Skeletal muscle tissue (tissue), 4 donors: ENCODE results near the gene ARGFX. TPM values are rescaled to one million over a fixed set of nuclear protein-coding genes. Genes with fewer than 3 reads are reported as not detected.

Experiments used
- H3K27ac ChIP-seq: one replicate; pipeline ENCODE4 v1.7.0; 2013; ENCODE audit warnings: mild to moderate bottlenecking, low read depth, low read length, inconsistent platforms
- H3K27me3 ChIP-seq, 3 donors: one replicate each; pipeline ENCODE4 v1.7.0; 2013; ENCODE audit warnings: low read length in 3 of 3; ENCODE audit not compliant: control insufficient read depth in 3 of 3, insufficient read depth in 3 of 3
- H3K36me3 ChIP-seq, 3 donors: one replicate each; pipeline ENCODE4 v1.7.0; 2013; ENCODE audit warnings: low read length in 3 of 3; ENCODE audit not compliant: control insufficient read depth in 3 of 3, insufficient read depth in 3 of 3
- H3K4me1 ChIP-seq, 3 donors: one replicate each; pipeline ENCODE4 v1.7.0; 2013; ENCODE audit warnings: low read length in 3 of 3, mild to moderate bottlenecking in 3 of 3; ENCODE audit not compliant: control insufficient read depth in 3 of 3, insufficient read depth in 3 of 3
- H3K4me3 ChIP-seq, 3 donors: one replicate each; pipeline ENCODE4 v1.7.0; 2013; ENCODE audit warnings: low read length in 3 of 3
- H3K9ac ChIP-seq, 3 donors: one replicate each; pipeline ENCODE4 v1.7.0; 2013; ENCODE audit warnings: low read length in 3 of 3, mild to moderate bottlenecking in 3 of 3, moderate library complexity in 2 of 3, low read depth in 1 of 3
- H3K9me3 ChIP-seq, 3 donors: one replicate each; pipeline ENCODE4 v1.7.0; 2013; ENCODE audit warnings: low read length in 3 of 3; ENCODE audit not compliant: control insufficient read depth in 3 of 3
- total RNA-seq: library from RNA; depleted of rRNA; stranded (reverse); fragments of >200 nt; gene quantifications from one replicate; pipeline ENCODE4 v1.2.3, GENCODE V29; 2014
- donor health status: Osteomylitis.

Gene ARGFX
- not detected for total RNA-seq

- no peak within 1 kb of the TSS for H3K27ac ChIP-seq
- H3K9me3 ChIP-seq = no peaks in the 10 kb centered on the region
- no peaks in the 10 kb centered on the region for H3K36me3 ChIP-seq
- no peak within 1 kb of the TSS for H3K9ac ChIP-seq
- H3K4me1 ChIP-seq = no peaks in the 10 kb centered on the region
- no peaks in the 10 kb centered on the region for H3K27me3 ChIP-seq
- H3K4me3 ChIP-seq = no peak within 1 kb of the TSS
These were observed at the start of gene ARGFX for GRCh38 chr3:121567649-121568048. Gene ARGFX (plus strand): TSS chr3:121567949. CDS start chr3:121570714, 2,765 bp downstream.

GRCh38 chr3:121517953-121518655, 49.6 kb upstream of the ARGFX start:
- no peak overlapping the region for H3K27ac ChIP-seq
- peaks cover 0 to 5% (median 0%) of the 10 kb centered on the region in 3 donors for H3K9me3 ChIP-seq
- H3K4me3 ChIP-seq = no peak overlapping the region
- H3K9ac ChIP-seq = no peak overlapping the region
- no peaks in the 10 kb centered on the region for H3K27me3 ChIP-seq
- H3K36me3 ChIP-seq = no peaks in the 10 kb centered on the region
- no peaks in the 10 kb centered on the region for H3K4me1 ChIP-seq

DNA sequence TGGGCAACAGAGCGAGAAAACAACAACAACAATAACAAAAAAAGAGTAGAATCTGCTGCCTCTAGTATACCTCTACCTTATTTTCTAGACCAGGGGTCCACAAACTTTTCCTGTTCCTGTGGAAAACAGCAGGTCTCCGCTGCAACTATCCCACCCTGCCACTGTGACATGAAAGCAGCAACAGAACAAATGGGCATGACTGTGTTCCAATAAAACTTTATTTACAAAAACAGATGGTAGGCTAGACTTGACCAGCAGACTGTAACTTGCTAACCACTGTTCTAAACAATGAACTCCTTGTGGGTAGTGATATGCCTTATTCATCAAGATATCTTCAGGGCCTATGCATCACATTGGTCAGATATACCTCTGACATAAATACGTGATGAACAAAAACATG, 47.2 kb upstream of the ARGFX start:
- Histone ChIP-seq H3K4me3 (no peak overlapping the region), H3K4me1 (no peaks in the 10 kb centered on the region), H3K36me3 (no peaks in the 10 kb centered on the region), H3K27ac (no peak overlapping the region), H3K27me3 (no peaks in the 10 kb centered on the region), H3K9me3 (peaks cover 0 to 5% (median 0%) of the 10 kb centered on the region in 3 donors), H3K9ac (no peak overlapping the region)

- H3K4me3 ChIP-seq = no peak overlapping the region
- no peaks in the 10 kb centered on the region for H3K27me3 ChIP-seq
- H3K4me1 ChIP-seq = no peaks in the 10 kb centered on the region
- no peaks in the 10 kb centered on the region for H3K36me3 ChIP-seq
- H3K9me3 ChIP-seq = no peaks in the 10 kb centered on the region
- H3K27ac ChIP-seq = no peak overlapping the region
- no peak overlapping the region for H3K9ac ChIP-seq
These were observed 38.4 kb upstream of the ARGFX start for GRCh38 chr3:121529308-121529707.

- H3K9ac ChIP-seq = no peak overlapping the region
- H3K9me3 ChIP-seq = no peaks in the 10 kb centered on the region
- no peak overlapping the region for H3K27ac ChIP-seq
These were observed 36.5 kb upstream of the ARGFX start for GRCh38 chr3:121531269-121531668.

DNA sequence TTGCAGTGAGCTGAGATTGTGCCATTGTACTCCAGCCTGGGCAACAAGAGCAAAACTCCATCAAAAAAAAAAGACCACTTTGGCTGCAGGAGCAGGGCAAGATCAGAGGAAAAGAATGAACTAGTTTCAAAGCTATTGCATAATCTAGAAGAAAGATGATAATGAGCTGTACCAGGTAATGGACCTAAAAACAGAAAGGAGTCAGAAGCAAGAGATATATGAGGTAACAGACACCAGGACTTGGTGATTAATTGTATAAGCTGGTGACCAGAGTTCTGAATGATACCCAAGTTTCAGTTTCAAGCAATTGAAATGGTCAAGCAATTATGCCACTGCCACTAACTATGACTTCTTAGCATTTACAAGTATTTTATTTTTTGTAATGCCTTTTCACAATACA, 24.8 kb upstream of the ARGFX start:
- H3K27ac ChIP-seq = no peak overlapping the region
- peaks cover 6 to 12% (median 7%) of the 10 kb centered on the region in 3 donors for H3K4me1 ChIP-seq
- no peaks in the 10 kb centered on the region for H3K27me3 ChIP-seq
- no peaks in the 10 kb centered on the region for H3K36me3 ChIP-seq
- no peak overlapping the region for H3K9ac ChIP-seq
- H3K4me3 ChIP-seq = no peak overlapping the region
- H3K9me3 ChIP-seq = no peaks in the 10 kb centered on the region

More at GRCh38 chr3:121531269-121531668, 36.5 kb upstream of the ARGFX start:
- Histone ChIP-seq H3K36me3 (no peaks in the 10 kb centered on the region), H3K27me3 (no peaks in the 10 kb centered on the region), H3K4me1 (no peaks in the 10 kb centered on the region), H3K4me3 (no peak overlapping the region)

DNA sequence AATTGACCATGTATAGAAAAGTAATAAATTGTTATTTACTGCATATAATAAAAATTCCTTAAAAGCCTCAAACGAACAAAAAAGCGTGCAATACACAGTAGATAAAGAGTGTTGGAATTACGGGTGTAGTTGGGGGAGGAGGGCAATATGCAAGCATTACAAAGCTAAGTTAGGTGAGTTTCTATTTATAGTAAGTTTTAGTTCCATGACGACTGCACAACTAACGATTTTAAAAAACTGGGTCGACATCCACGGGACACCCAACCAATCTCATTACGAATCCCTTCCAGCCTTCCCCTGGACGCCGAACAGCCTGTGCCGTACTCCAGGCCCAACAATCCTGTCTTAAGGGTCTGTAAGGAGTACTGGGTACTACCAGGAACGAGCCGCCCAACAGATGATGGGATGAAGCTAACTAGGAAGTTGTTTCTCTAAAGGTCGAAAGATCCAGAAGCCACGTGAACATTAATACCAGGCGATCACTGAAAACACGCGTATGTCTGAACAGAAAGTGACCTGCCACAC, 22.6 kb upstream of the ARGFX start:
- Histone ChIP-seq H3K9me3 (no peaks in the 10 kb centered on the region), H3K27ac (no peak overlapping the region), H3K9ac (peak overlapping the region; percentile 76 to 92 (median 80)), H3K36me3 (no peaks in the 10 kb centered on the region), H3K4me3 (peak overlapping the region; percentile 67 to 100 (median 80)), H3K27me3 (no peaks in the 10 kb centered on the region), H3K4me1 (peaks cover 6 to 12% (median 7%) of the 10 kb centered on the region in 3 donors)

DNA sequence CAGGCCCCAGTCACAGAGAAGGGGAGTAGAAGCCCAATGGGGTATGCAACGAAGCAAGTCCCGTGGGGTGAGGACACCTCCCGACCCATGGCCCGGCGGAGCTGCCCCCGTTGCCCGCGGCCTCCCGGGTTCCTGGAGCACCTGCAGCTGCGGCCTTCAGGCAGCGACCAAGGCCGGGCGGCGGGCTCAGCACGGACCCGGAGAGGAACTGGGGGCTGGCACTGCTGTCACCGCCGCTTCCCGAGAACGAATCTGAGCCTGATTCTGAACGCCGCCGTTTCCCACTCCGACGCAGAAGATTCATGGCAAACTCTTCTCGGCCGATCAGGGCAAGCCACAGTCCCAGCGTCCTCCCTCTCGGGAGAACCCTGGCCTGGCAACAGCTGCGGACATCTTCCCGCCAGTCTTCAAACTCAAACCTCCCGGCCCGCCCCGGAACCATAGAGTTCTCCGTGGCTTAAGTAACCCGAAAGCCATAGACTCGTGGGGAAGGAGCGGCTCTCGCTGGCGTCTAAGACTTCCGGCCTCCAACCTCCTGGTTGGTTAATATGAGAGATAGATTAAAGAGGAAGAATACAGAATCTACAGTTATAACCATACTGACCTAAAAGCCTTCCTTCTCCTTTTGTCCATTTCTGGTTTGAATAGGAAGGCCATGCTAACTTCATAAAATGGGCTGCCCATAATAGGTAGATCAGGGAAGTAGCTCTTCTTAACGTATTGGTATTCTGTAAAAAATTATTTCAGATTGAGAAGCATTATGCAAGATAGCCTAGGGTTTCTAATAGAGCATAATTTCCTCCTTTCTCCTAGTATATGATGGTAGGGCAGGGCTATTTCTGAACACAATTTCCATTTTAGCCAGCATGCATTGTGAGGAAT, 21.9 kb upstream of the ARGFX start, which contains the start of gene POLQ:
Gene POLQ, minus strand, starts transcription at position 415 of the 882 bp plus-strand sequence. Its CDS starts 111 bp downstream, at position 304.
- H3K9me3 ChIP-seq = no peaks in the 10 kb centered on the region
- H3K4me1 ChIP-seq = peaks cover 6 to 12% (median 7%) of the 10 kb centered on the region in 3 donors
- H3K9ac ChIP-seq = peak within 1 kb of the TSS; percentile 76 to 92 (median 80)
- H3K27me3 ChIP-seq = no peaks in the 10 kb centered on the region
- no peaks in the 10 kb centered on the region for H3K36me3 ChIP-seq
- peak within 1 kb of the TSS; percentile 64 for H3K27ac ChIP-seq
- peak within 1 kb of the TSS; percentile 67 to 100 (median 80) for H3K4me3 ChIP-seq

DNA sequence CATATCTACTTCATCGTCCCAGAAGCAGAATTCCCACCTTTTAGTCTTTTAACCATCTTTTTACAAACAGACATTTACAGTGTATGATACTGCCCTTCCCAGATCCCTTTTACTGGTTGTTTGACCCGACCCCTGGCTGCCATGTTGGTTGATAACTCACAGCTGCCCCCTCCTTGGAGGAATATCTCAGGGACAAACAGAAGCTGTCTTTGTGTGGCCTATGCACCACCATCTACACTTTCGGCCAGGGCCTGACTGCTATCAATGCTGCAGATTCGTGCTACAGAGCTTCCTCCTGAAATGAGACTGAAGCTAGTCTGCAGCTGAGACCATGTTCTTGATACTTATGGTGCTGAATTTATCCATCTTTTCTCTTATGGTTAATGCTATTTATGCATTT, 15.4 kb upstream of the ARGFX start:
- Histone ChIP-seq H3K9me3 (no peaks in the 10 kb centered on the region), H3K36me3 (no peaks in the 10 kb centered on the region), H3K9ac (peak overlapping the region in 1 of 3 donors; percentile 8), H3K4me3 (no peak overlapping the region), H3K27ac (no peak overlapping the region), H3K4me1 (no peaks in the 10 kb centered on the region), H3K27me3 (no peaks in the 10 kb centered on the region)
